ENCODE results near the gene TRIM68.

TRIM68 gene

GRCh38 chr11:4606231-4607015 lies 1.6 kb downstream of the TRIM68 start:
- H3K27me3 ChIP-seq (ENCODE audit: control insufficient read depth in 1 of 2, insufficient read depth in 2 of 2, low read length in 2 of 2): no peaks in the 10 kb centered on the region
- peak overlapping the region; percentile 7 to 85 for H3K9ac ChIP-seq (ENCODE audit: low read length in 2 of 2)
- H3K36me3 ChIP-seq (ENCODE audit: control insufficient read depth in 2 of 2, insufficient read depth in 2 of 2, low read length in 2 of 2): peaks cover 17 to 25% of the 10 kb centered on the region in 2 donors
- H3K9me3 ChIP-seq (ENCODE audit: control insufficient read depth in 2 of 2, low read length in 2 of 2): no peaks in the 10 kb centered on the region
- H3K4me1 ChIP-seq (ENCODE audit: control insufficient read depth, insufficient read depth, low read length): peaks cover 12% of the 10 kb centered on the region
- peak overlapping the region; percentile 81 to 84 for H3K4me3 ChIP-seq (ENCODE audit: low read length in 2 of 2)
- no peak overlapping the region for H3K27ac ChIP-seq (ENCODE audit: low read length)

GRCh38 chr11:4605057-4605456 lies 3.0 kb downstream of the TRIM68 start:
- Histone ChIP-seq H3K9ac (ENCODE audit: low read length in 2 of 2) (no peak overlapping the region), H3K36me3 (ENCODE audit: control insufficient read depth in 2 of 2, insufficient read depth in 2 of 2, low read length in 2 of 2) (peaks cover 31 to 38% of the 10 kb centered on the region in 2 donors), H3K9me3 (ENCODE audit: control insufficient read depth in 2 of 2, low read length in 2 of 2) (no peaks in the 10 kb centered on the region), H3K27ac (ENCODE audit: low read length) (no peak overlapping the region), H3K27me3 (ENCODE audit: control insufficient read depth in 1 of 2, insufficient read depth in 2 of 2, low read length in 2 of 2) (no peaks in the 10 kb centered on the region), H3K4me1 (ENCODE audit: control insufficient read depth, insufficient read depth, low read length) (peaks cover 12% of the 10 kb centered on the region), H3K4me3 (ENCODE audit: low read length in 2 of 2) (no peak overlapping the region)

- Histone ChIP-seq H3K27me3 (ENCODE audit: control insufficient read depth in 1 of 2, insufficient read depth in 2 of 2, low read length in 2 of 2) (no peaks in the 10 kb centered on the region), H3K9ac (ENCODE audit: low read length in 2 of 2) (no peak within 1 kb of the TSS), H3K4me1 (ENCODE audit: control insufficient read depth, insufficient read depth, low read length) (no peaks in the 10 kb centered on the region), H3K36me3 (ENCODE audit: control insufficient read depth in 2 of 2, insufficient read depth in 2 of 2, low read length in 2 of 2) (peaks cover 5 to 6% of the 10 kb centered on the region in 2 donors), H3K27ac (ENCODE audit: low read length) (no peak within 1 kb of the TSS), H3K4me3 (ENCODE audit: low read length in 2 of 2) (no peak within 1 kb of the TSS), H3K9me3 (ENCODE audit: control insufficient read depth in 2 of 2, low read length in 2 of 2) (no peaks in the 10 kb centered on the region)
These were observed 14.3 kb downstream of the TRIM68 start, which contains the start of gene OR52I1 for GRCh38 chr11:4593739-4594138. TSS of gene OR52I1 (plus strand) at chr11:4594039. CDS start at chr11:4594039, 0 bp downstream.

- Histone ChIP-seq H3K4me3 (ENCODE audit: low read length in 2 of 2) (no peak overlapping the region), H3K27ac (ENCODE audit: low read length) (no peak overlapping the region), H3K36me3 (ENCODE audit: control insufficient read depth in 2 of 2, insufficient read depth in 2 of 2, low read length in 2 of 2) (no peaks in the 10 kb centered on the region), H3K27me3 (ENCODE audit: control insufficient read depth in 1 of 2, insufficient read depth in 2 of 2, low read length in 2 of 2) (no peaks in the 10 kb centered on the region), H3K4me1 (ENCODE audit: control insufficient read depth, insufficient read depth, low read length) (no peaks in the 10 kb centered on the region), H3K9ac (ENCODE audit: low read length in 2 of 2) (no peak overlapping the region), H3K9me3 (ENCODE audit: control insufficient read depth in 2 of 2, low read length in 2 of 2) (no peaks in the 10 kb centered on the region)
These were observed 19.0 kb downstream of the TRIM68 start for GRCh38 chr11:4589017-4589416.

GRCh38 chr11:4581443-4581842 lies 26.6 kb downstream of the TRIM68 start, which contains the start of gene OR52I2:
TSS of gene OR52I2 (plus strand) at chr11:4581743.
- no peak within 1 kb of the TSS for H3K27ac ChIP-seq (ENCODE audit: low read length)
- no peaks in the 10 kb centered on the region for H3K9me3 ChIP-seq (ENCODE audit: control insufficient read depth in 2 of 2, low read length in 2 of 2)
- H3K27me3 ChIP-seq (ENCODE audit: control insufficient read depth in 1 of 2, insufficient read depth in 2 of 2, low read length in 2 of 2): no peaks in the 10 kb centered on the region

GRCh38 chr11:4580124-4580523 lies 27.9 kb downstream of the TRIM68 start:
- Histone ChIP-seq H3K4me1 (ENCODE audit: control insufficient read depth, insufficient read depth, low read length) (no peaks in the 10 kb centered on the region), H3K36me3 (ENCODE audit: control insufficient read depth in 2 of 2, insufficient read depth in 2 of 2, low read length in 2 of 2) (no peaks in the 10 kb centered on the region), H3K9ac (ENCODE audit: low read length in 2 of 2) (no peak overlapping the region), H3K27ac (ENCODE audit: low read length) (no peak overlapping the region), H3K27me3 (ENCODE audit: control insufficient read depth in 1 of 2, insufficient read depth in 2 of 2, low read length in 2 of 2) (no peaks in the 10 kb centered on the region), H3K9me3 (ENCODE audit: control insufficient read depth in 2 of 2, low read length in 2 of 2) (no peaks in the 10 kb centered on the region), H3K4me3 (ENCODE audit: low read length in 2 of 2) (no peak overlapping the region)

More at GRCh38 chr11:4581443-4581842, 26.6 kb downstream of the TRIM68 start, which contains the start of gene OR52I2:
- H3K4me1 ChIP-seq (ENCODE audit: control insufficient read depth, insufficient read depth, low read length): no peaks in the 10 kb centered on the region
- H3K4me3 ChIP-seq (ENCODE audit: low read length in 2 of 2): no peak within 1 kb of the TSS
- H3K9ac ChIP-seq (ENCODE audit: low read length in 2 of 2): no peak within 1 kb of the TSS
- no peaks in the 10 kb centered on the region for H3K36me3 ChIP-seq (ENCODE audit: control insufficient read depth in 2 of 2, insufficient read depth in 2 of 2, low read length in 2 of 2)

GRCh38 chr11:4578624-4579023 lies 29.4 kb downstream of the TRIM68 start:
- no peak overlapping the region for H3K27ac ChIP-seq (ENCODE audit: low read length)
- H3K9me3 ChIP-seq (ENCODE audit: control insufficient read depth in 2 of 2, low read length in 2 of 2): no peaks in the 10 kb centered on the region
- no peaks in the 10 kb centered on the region for H3K27me3 ChIP-seq (ENCODE audit: control insufficient read depth in 1 of 2, insufficient read depth in 2 of 2, low read length in 2 of 2)
- no peak overlapping the region for H3K4me3 ChIP-seq (ENCODE audit: low read length in 2 of 2)
- H3K36me3 ChIP-seq (ENCODE audit: control insufficient read depth in 2 of 2, insufficient read depth in 2 of 2, low read length in 2 of 2): no peaks in the 10 kb centered on the region
- H3K9ac ChIP-seq (ENCODE audit: low read length in 2 of 2): no peak overlapping the region
- H3K4me1 ChIP-seq (ENCODE audit: control insufficient read depth, insufficient read depth, low read length): no peaks in the 10 kb centered on the region

GRCh38 chr11:4577761-4578160 lies 30.3 kb downstream of the TRIM68 start:
- Histone ChIP-seq H3K4me1 (ENCODE audit: control insufficient read depth, insufficient read depth, low read length) (no peaks in the 10 kb centered on the region), H3K4me3 (ENCODE audit: low read length in 2 of 2) (no peak overlapping the region), H3K9ac (ENCODE audit: low read length in 2 of 2) (no peak overlapping the region)

GRCh38 chr11:4576880-4577279 lies 31.2 kb downstream of the TRIM68 start:
- no peaks in the 10 kb centered on the region for H3K4me1 ChIP-seq (ENCODE audit: control insufficient read depth, insufficient read depth, low read length)
- no peak overlapping the region for H3K4me3 ChIP-seq (ENCODE audit: low read length in 2 of 2)
- no peaks in the 10 kb centered on the region for H3K9me3 ChIP-seq (ENCODE audit: control insufficient read depth in 2 of 2, low read length in 2 of 2)
- no peaks in the 10 kb centered on the region for H3K27me3 ChIP-seq (ENCODE audit: control insufficient read depth in 1 of 2, insufficient read depth in 2 of 2, low read length in 2 of 2)
- no peak overlapping the region for H3K27ac ChIP-seq (ENCODE audit: low read length)
- no peaks in the 10 kb centered on the region for H3K36me3 ChIP-seq (ENCODE audit: control insufficient read depth in 2 of 2, insufficient read depth in 2 of 2, low read length in 2 of 2)
- no peak overlapping the region for H3K9ac ChIP-seq (ENCODE audit: low read length in 2 of 2)

More at GRCh38 chr11:4577761-4578160, 30.3 kb downstream of the TRIM68 start:
- no peaks in the 10 kb centered on the region for H3K9me3 ChIP-seq (ENCODE audit: control insufficient read depth in 2 of 2, low read length in 2 of 2)
- H3K27me3 ChIP-seq (ENCODE audit: control insufficient read depth in 1 of 2, insufficient read depth in 2 of 2, low read length in 2 of 2): no peaks in the 10 kb centered on the region
- H3K36me3 ChIP-seq (ENCODE audit: control insufficient read depth in 2 of 2, insufficient read depth in 2 of 2, low read length in 2 of 2): no peaks in the 10 kb centered on the region
- H3K27ac ChIP-seq (ENCODE audit: low read length): no peak overlapping the region

GRCh38 chr11:4569075-4569474 lies 39.0 kb downstream of the TRIM68 start:
- no peak overlapping the region for H3K27ac ChIP-seq (ENCODE audit: low read length)
- H3K9ac ChIP-seq (ENCODE audit: low read length in 2 of 2): no peak overlapping the region
- no peaks in the 10 kb centered on the region for H3K27me3 ChIP-seq (ENCODE audit: control insufficient read depth in 1 of 2, insufficient read depth in 2 of 2, low read length in 2 of 2)
- H3K9me3 ChIP-seq (ENCODE audit: control insufficient read depth in 2 of 2, low read length in 2 of 2): peaks cover 0 to 2% of the 10 kb centered on the region in 2 donors
- H3K4me3 ChIP-seq (ENCODE audit: low read length in 2 of 2): no peak overlapping the region
- no peaks in the 10 kb centered on the region for H3K4me1 ChIP-seq (ENCODE audit: control insufficient read depth, insufficient read depth, low read length)
- no peaks in the 10 kb centered on the region for H3K36me3 ChIP-seq (ENCODE audit: control insufficient read depth in 2 of 2, insufficient read depth in 2 of 2, low read length in 2 of 2)

- H3K9ac ChIP-seq (ENCODE audit: low read length in 2 of 2): no peak overlapping the region
- no peaks in the 10 kb centered on the region for H3K36me3 ChIP-seq (ENCODE audit: control insufficient read depth in 2 of 2, insufficient read depth in 2 of 2, low read length in 2 of 2)
- H3K4me3 ChIP-seq (ENCODE audit: low read length in 2 of 2): no peak overlapping the region
- no peaks in the 10 kb centered on the region for H3K27me3 ChIP-seq (ENCODE audit: control insufficient read depth in 1 of 2, insufficient read depth in 2 of 2, low read length in 2 of 2)
- H3K27ac ChIP-seq (ENCODE audit: low read length): no peak overlapping the region
- H3K9me3 ChIP-seq (ENCODE audit: control insufficient read depth in 2 of 2, low read length in 2 of 2): peaks cover 2 to 5% of the 10 kb centered on the region in 2 donors
- H3K4me1 ChIP-seq (ENCODE audit: control insufficient read depth, insufficient read depth, low read length): no peaks in the 10 kb centered on the region
These were observed 42.7 kb downstream of the TRIM68 start for GRCh38 chr11:4565371-4565770.

Data from stomach smooth muscle (tissue), 2 donors.